Panc1 (cell line): ENCODE data around the gene DHRS2.

ENCODE experiments used
- CTCF ChIP-seq: fragments of 450-650 bp; IDR thresholded peaks from 2 replicates; pipeline ENCODE4 v1.5.1; 2017; ENCODE audit warnings: mild to moderate bottlenecking
- POLR2AphosphoS5 ChIP-seq: IDR thresholded peaks from 2 replicates; pipeline ENCODE4 v1.6.1; 2012; ENCODE audit warnings: mild to moderate bottlenecking, low read depth, low read length, moderate library complexity
- REST ChIP-seq, 2 experiments: IDR thresholded peaks; 2 replicates each; pipeline ENCODE4 v1.6.1; 2011 to 2012; ENCODE audit warnings: low read depth in 2 of 2, control low read depth in 1 of 2, low read length in 1 of 2, mild to moderate bottlenecking in 1 of 2, moderate library complexity in 1 of 2; ENCODE audit not compliant: insufficient read depth in 1 of 2
- SIN3A ChIP-seq: IDR thresholded peaks from 2 replicates; pipeline ENCODE4 v1.6.1; 2012; ENCODE audit warnings: low read depth, mild to moderate bottlenecking, low read length, moderate library complexity, borderline replicate concordance; ENCODE audit not compliant: insufficient read depth
- TCF7L2 ChIP-seq: IDR thresholded peaks from 2 replicates; pipeline ENCODE4 v1.6.1; 2011; ENCODE audit warnings: mild to moderate bottlenecking, low read depth, low read length, inconsistent platforms

- TF ChIP-seq POLR2AphosphoS5 (no peak), CTCF (no peak), SIN3A (no peak), TCF7L2 (no peak), REST (IDR thresholded peaks at IDR 0.05; ENCODE audit: insufficient read depth in 1 of 2, low read depth in 2 of 2, low read length in 1 of 2) (no peak)
Observed at GRCh38 chr14:23630687-23631086, 5.5 kb upstream of the DHRS2 start.
